Activated gamma-delta T cell (primary cell): ENCODE results near the gene ACP4.
A peak's percentile ranks its signal among the peaks of the same experiment; 100 is the strongest.

ENCODE experiments used
- DNase-seq: peaks from one replicate; lab custom pipeline; 2025; lab: John Stamatoyannopoulos, UW

Gene ACP4

DNA sequence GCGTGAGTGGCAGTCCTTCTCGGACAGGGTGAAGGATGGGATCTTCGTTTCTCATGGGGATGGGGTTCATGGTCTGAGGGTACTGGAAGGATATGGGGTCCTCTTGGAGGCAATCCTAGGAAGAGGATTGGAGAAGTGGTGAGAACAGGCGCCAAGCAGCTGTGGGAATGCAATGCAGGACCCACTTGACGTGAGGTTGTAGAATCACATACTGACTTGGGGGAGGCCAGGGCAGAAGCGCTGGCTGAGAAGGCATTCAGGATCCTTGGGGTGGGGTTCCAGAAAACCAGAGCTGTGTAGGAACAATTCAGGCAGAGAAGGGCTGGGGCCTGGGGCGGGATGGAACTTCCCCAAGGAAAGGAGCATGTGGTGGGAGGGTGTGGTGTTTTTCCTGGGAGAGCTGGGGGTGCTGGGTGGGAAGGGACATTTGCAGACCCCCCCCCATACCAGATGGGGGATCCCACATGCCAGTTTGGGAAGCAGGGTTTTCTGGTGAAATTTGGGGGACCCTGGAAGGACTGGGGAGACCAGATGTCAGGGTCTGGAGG is 32.5 kb downstream of the ACP4 start:
- no peak for DNase-seq

DNA sequence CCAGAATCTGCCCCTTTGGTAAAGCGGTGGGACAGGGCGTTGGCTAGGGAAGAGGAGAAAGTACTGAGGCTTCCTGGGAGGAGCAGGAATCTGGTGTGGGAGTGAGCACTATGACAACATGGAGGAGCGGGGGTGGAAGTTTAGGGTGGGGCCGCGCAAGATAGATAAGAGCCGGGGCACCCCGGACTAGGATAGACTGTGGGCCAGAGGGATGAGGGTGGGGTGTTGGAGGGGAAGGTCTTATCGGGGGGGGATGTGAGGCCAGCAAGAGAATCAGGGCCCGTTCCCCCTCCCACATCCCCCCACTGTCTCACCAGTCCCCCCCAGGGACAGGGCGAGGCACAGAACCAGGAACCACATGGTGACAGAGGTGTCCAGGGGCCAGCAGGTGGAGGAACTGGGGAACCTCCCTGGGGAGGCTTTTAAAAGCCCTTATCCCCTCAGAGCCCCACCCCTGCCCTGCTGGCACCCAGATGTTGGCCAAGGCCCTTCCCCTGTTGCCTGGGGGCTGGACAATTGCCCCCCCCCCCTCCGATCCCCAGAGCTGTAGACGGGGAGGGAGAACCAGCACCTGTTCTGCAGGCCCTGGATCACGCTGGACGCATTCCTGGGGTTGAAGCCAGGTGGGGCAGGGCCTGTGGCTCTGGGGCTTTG is 33.3 kb downstream of the ACP4 start, which contains the start of gene KLK1:
Gene KLK1, minus strand, starts transcription at position 399 of the 654 bp plus-strand sequence. Its CDS starts 39 bp downstream, at position 360.
- DNase-seq: no peak

DNA sequence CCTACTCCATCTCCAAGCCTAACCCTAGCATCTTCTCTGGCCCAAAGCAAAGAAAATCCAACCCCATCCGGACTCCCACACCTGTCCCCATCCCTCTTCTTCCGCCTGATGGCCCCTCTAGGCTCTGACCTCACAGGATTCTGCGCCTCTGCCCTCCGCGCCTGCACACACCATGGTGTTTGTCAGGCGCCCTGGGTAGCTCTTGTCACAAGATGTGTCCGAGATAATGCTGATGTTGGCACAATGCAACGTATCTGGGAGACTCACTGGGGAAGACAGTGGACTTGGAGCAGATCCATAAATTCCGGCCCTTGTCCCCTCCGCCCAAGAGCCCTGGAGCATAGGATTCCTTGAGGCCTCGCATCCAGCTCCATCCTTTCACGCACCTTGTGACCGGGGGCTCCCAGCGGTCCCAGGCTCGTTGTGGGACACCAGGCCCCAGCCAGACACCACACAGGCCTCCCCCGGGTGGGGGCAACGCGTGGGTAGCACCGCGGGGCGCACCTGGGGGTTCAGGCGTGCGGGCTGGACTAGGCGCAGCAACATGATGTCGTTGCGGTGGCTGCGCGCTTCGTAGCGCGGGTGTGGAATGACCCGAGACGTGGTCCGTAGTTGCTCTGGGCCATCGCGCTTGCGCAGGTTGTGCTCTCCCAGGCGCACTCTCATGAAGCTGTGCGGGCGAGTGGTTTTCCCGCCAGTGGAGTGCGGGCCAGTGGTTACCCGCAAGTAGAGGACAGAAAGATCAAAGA is 36.5 kb downstream of the ACP4 start:
- DNase-seq: no peak

DNA sequence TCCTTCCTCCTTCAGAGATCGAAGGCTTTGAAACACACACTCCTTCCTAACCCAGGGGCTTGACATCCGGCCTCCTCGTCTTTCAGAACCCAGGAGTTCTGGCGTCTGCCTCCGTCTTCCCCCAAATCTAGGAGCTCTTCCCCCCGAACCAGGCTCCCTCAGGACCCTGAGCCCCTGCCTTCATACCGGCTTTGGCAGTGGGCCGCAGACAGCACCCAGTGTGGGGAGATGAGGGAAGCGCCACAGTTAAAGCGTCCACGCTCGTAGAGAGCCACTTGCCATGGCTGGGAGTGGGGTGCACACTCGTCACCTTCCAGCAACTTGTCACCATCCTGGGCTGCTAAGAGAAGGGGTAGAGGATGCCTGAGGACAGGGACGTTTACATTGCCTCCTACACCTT is 37.3 kb downstream of the ACP4 start:
- no peak for DNase-seq

DNA sequence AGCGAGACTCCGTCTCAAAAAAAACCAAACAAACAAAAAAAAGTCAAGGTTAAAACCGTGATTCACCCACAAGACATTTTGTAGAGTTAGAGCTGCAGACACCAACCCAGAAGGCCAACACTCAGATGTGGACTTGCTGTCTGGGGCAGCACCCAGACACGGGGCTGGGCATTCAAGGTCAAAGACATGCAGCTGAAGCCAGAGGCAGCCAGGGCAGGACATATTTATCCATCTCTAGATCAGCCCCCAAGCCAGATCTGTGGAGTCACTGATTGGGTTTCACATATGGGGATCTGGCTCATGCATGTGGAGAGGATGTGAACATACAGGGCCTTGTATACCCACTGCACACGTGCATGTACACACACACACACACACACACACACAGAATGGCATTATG is 39.6 kb downstream of the ACP4 start:
- no peak for DNase-seq

DNA sequence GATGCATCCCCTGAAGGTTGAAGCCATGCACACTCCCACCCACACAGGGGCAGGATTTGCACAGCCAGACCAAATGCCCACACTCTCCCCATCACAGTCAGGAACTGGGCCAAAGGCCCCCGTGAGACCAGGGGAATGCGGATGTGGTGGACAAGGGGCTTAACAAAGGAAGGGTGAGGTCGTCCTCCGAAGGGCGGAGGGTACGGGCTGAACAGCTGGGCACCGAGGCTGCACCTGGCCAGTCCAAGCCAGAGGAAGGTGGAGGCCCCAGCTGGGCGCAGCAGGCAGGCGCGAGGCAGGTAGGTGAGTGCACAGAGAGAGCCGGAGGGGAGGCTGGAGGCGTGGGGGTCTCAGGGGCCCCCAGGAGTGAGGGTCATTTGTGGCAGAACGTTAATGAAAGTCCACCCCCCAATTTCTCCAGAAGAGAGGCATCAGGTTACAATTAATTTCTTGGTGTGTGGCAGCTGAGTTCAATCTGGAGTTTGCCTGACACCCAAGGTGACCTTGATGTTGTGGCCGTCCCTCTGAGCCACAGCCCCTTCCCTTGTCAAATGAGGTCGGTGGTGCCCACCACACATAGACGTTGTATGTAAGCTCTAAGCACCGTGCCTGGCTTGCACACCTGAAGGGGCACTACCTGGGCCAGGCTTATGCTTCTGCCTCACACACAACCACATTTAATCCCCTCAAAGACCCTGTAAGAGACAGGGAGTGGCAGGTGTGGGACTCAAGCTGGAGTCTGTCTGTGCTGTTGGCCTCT is 40.2 kb downstream of the ACP4 start:
- DNase-seq: no peak

DNA sequence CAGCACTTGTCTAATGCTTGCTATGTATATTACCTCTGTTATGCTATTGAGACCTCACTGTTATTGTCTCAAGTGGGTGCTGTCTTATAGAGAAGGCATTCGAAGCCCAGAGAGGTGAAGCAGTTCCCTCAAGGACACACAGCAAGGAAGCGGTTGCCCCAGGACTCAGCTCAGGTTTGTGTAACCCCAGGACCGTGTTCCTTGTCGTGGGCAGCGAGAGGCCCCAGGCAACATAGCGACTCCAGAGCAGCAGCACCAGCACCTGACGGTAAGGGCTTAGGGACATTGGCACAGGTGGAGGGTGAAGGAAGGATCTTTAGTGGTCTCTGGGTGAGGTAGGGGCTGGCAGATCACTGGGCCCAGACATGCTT is 40.8 kb downstream of the ACP4 start:
- no peak for DNase-seq

DNA sequence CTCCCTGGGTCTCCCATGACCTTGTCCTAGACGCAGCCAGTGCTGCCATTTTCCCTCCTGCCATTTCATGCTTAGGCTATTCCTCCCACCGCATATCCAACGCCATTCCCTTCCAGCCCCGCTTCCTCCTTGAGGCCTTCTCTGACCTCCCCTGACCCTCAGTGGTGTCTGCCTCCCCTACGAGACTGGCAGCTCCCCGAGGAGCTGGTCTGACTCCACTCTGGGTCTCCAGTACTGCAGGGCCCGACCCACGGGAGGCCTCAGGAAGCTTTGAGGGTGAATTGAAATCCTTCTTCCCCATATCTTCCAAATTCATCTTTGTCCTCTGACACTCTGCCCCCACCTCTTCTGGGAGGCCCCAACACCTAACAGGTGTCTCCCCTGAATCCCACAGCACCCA is 42.5 kb downstream of the ACP4 start:
- DNase-seq: no peak

DNA sequence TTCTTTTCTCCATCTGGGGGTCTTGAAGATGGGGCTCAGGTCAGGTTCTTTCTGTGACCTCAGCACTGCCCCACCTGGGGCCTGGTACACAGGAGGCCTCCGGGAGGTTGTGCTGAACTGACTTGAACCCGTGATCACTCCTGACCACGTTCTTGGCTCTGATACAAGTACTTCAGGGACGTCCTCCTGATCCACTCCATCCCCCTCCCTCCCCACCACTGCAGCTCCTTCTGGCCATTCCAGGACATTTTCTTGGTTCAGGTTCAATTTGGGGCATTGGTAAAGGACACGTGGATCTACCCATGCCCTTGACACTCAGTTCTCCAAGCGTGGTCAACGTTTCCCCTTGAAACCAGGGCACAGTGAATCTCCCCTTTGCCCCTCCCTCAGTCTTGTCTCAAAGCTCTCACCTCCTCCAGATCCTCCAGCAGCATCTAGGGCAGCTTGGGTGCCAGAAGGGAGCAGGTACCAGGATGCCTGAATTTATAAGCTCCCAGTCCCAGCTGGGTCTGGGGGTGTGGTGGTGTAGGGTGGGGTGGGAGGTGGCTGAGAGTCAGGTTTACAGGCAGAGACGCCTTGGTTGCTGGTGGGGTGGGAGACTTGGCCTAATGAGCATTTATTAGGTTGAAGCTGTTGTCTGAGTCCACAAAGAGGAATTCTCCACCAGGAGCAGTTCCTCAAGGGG is 43.0 kb downstream of the ACP4 start, which contains the start of gene KLK15:
Gene KLK15, minus strand, starts transcription at position 458 of the 685 bp plus-strand sequence. CDS start 2,082 bp downstream, outside the sequence.
- no peak for DNase-seq

DNA sequence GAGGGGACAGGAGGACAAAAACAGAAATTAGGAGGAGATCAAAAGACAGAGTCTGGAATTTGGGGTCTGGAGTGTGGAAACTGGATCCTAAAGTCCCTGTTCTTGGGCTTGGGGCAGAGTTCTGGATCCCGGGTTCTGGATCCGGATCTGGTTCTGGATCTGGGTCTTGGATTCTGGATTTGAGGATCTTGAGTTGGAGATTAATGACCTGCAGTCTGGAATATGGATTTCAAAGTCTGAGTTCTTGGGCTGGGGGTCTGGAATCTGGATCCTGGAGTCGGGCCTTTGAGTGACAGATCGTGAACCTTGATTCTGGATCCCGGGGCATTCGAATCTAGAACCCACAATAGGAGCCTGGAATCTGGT is 43.6 kb downstream of the ACP4 start:
- DNase-seq: no peak

DNA sequence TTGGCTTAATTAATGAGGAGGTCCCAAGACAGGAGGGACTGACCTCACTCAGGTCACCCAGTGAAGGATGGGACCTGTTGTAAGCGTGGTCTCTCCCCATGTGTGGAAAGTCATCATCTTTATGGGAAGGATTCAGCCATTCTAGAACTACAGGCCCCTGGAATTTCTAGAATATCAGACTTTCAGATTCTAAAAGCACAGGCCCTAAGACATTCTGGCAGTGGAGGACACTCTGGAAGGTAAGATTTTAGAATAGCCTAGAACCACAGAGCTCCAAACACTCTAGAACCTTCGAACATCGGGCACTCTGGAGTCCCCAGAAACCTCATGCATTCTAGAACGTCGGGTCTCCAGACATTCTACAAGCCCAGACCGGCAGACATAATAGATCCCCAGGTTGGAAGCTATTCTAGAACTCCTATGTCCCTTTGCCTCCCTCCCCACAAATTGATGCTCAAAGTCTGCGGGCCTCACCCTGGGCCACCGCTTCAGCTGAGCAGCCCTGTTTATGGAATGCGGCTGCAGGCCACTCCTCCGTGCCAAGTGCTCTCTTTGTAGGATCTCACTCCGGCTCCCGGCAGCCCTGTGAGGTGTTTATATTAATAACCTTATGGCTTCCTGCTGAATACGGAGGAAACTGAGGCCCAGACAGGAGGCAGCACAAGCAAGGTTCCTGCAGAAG is 45.0 kb downstream of the ACP4 start:
- no peak for DNase-seq

DNA sequence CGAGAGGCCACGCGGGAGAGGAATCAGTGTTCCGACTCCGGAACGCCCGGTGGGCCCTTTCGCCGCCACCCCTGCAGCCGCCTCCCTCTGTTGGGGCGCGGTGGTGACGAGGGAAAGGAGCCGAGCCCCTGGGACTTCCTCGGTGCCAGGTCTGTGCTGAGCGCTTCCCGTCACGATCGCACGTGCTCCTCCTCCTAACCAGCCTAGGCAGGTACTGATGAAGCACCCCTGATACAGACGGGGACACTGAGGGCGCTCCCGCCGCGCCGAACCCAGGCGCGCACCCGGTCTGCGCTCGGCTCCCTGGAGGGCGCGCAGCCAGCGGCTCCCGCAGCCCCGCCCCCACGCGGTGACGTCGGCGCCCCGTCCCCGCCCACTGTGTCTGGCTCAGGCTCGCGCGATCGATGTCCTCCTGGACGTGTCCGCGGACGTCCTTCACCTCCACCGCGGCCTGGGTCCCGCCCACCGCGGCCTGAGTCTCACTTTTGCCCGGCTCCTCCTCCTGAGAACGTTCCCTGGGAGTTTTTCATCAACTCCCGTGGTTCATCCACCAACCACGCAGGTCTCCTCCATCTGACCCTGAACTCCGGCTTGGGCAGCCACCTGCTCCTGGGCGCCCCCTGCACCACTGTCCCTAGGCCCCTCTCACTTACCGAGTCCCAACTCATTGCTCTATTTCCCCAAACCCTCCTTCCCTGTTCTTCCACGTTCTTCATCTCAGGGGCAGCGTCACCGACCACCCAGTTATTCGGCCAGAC is 45.7 kb downstream of the ACP4 start:
- peak; percentile 46 for DNase-seq

DNA sequence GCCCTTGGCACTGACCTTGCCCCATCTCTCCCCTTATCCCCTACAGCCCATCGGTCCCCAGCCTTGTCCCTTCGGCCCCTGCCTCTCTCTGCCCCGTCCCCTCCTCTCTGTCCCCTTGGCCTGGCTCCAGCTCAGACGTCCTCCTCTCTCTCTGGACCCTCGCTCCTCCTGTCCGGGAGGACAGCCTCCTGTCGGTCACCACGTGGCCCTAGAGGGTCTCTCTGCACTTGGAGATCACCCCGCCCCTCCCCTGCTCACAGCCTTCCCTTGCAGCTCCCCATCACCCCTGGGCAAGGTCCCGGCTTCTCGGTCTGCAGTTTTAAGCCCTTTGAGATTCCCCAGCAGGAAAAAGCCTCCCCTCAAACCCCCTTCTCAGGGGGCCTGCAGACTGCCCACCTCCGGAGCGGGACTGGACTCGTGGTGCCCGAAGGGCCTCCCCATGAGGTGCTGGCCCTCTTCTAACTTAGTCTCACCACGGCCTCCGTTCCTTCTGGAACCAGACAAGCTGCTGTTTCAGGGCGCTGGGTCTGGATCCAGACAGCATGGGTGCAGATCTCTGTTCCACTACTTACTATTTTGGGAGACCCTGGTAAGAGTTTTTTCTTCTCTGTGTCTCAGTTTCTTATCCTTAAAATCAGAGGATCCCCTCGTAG is 46.5 kb downstream of the ACP4 start:
- no peak for DNase-seq

DNA sequence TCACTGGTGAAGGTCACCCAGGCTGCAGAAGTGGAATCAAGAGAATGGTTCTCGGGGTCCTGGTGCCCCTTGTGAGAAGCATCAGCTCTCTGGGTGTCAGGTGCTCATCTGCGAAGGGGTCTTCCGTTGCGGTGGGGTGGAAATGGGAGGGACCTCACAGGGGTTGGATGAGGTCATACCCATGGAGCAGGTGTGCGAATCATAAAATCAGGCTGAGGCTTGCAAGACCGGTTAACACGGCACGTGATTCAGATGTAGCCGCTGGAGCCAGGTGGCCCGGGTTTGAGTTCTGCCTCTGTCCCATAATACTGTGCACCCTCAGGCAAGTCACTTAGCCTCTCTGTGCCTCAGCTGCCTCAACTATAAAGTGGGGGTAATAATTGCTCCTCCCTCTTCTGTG is 47.1 kb downstream of the ACP4 start:
- no peak for DNase-seq

DNA sequence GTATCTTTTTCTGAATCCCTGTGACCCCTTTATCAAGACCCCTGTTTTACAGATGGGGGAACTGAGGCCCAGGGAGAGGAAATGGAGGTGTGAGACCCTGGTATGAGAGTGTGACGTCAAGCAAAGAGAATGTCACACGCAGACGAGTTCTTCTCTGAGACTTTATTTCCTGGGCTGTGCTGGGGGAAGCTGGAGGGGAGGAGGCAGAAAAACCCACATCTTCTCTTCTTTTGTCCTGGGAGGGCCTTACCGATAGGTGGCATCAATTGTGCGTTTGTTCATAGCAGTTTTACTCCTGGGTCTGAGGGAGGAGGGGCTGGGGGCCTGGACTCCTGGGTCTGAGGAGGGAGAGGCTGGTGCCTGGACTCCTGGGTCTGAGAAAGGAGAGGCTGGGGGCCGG is 48.0 kb downstream of the ACP4 start:
- no peak for DNase-seq

DNA sequence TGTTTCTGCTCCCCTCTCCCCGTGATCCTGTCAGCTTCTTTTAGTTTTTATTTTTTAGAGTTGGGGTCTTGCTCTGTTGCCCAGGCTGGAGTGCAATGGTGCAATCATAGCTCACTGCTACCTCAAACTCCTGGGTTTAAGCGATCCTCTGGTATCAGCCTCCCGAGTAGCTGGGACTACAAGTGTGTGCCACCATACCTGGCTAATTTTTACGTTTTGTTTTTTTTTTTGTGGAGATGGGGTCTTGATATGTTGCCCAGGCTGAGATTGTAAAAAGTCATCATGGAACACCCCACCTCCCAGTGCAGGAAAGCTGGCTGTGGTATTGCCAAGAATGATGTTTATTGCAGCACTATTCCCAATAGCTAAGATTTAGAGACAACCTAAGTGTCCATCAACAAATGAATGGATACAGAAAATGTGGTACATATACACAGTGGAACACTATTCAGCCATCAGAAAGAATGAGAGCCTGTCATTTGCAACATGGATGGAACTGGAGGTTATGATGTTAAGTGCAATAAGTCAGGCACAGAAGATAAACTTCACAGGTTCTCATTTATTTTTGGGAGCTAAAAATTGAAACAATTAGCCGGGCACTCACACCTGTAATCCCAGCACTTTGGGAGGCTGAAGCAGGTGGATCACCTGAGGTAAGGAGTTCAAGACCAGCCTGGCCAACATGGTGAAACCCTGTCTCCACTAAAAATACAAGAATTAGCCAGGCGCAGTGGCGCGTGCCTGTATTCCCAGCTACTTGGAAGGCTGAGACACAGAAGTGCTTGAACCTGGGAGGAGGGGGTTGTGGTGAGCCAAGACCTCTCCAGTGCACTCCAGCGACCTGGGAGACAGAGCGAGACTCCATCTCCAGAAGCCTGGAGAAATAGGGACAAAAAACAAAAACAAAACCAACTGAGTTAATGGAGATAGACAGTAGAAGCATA is 49.8 kb downstream of the ACP4 start:
- DNase-seq: no peak

DNA sequence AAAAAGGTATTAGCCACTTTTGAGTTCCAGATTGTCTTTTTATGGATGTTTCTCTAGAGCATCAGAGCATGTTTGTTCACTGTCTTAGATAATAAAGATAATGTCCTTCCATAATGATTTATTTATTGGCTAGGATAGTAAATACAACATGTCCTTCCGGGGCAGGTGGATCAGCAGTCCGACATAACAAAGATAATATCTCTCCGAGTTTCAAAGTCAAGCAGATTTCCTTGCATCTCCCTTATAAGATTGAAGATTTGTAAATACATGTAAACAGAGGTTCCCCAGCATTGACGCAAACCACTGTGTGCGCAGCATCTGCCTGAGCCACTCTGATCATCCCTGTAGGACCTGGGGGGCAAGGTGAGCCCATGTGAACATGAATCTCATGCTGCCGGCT is 51.9 kb downstream of the ACP4 start:
- no peak for DNase-seq

DNA sequence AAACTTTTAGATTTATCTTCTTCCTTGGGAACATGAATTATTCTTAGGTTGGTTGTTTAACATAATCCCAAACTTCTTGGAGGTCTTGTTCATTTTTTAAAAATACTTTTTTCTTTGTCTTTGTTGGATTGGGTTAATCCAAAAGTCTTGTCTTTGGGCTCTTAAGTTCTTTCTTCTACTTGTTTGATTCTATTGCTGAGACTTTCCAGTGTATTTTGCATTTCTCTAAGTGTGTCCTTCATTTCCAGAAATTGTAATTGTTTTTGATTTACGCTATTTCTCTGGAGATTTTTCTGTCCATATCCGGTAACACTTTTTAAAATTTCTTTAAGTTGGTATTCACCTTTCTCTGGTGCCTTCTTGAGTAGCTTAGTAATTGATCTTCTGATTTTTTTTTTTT is 53.0 kb downstream of the ACP4 start:
- DNase-seq: no peak

DNA sequence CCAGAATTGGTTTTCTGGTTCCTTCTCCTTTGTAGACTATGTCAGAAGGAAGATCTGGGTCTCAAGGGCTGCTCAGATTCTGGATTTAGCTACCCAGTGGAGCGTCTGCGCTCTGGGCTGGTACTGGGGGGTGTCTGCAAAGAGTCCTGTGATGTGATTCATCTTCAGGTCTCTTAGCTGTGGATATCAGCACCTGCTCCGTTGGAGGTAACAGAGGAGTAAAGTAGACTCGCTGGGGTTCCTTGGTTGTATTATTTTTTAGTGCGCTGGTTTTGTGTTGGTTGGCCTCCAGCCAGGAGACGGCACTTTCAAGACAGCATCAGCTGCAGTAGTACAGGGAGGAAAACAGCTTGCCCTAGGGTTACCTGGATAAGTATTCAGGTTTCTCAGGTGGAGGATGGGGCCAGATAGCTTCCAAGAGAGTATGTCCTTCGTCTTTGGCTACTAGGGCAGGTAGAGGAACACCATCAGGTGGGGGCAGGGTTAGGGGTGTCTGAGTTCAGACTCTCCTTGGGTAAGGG is 53.5 kb downstream of the ACP4 start:
- no peak for DNase-seq
